ENCODE data around the gene BMP6. TPM values are rescaled to one million over a fixed set of nuclear protein-coding genes. Genes with fewer than 3 reads are reported as not detected.

BMP6 gene
- total RNA-seq, 2 donors from 2014 or later, result 0.62 to 2.1 TPM

DNA sequence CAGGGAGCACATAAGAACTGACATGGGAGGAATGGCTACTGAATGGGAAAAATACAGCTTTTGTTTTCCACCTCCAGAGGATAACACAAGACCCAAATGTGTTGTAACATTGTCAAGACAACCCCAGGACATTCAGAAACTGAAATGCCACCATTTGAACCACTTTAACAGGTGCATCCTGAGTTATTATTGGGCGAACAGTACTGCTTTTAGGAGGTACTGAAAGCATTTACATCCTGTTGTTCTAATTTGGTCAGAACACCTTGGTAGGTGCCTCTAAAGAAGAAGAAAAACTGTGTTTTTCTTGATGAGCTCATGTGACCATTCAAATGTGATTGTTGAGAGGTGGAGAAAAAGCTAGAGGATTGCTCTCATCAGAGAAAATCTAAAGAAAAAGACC is 191.1 kb downstream of the BMP6 start:
- no peak for DNase-seq
- Histone ChIP-seq H3K9ac (ENCODE audit: low read depth in 2 of 2, low read length in 2 of 2) (no peak overlapping the region), H3K9me3 (no peaks in the 10 kb centered on the region), H3K4me3 (no peak overlapping the region), H3K36me3 (no peaks in the 10 kb centered on the region), H3K27me3 (no peaks in the 10 kb centered on the region), H3K4me1 (no peaks in the 10 kb centered on the region), H3K27ac (no peak overlapping the region)
- intact Hi-C loops (cut with DNase I), result loop anchor here (10.0 kb wide), 1 partner anchor 192 kb away; the partner anchor contains the start of gene BMP6
- no peak for TF ChIP-seq CTCF (IDR thresholded peaks at IDR 0.05)

DNA sequence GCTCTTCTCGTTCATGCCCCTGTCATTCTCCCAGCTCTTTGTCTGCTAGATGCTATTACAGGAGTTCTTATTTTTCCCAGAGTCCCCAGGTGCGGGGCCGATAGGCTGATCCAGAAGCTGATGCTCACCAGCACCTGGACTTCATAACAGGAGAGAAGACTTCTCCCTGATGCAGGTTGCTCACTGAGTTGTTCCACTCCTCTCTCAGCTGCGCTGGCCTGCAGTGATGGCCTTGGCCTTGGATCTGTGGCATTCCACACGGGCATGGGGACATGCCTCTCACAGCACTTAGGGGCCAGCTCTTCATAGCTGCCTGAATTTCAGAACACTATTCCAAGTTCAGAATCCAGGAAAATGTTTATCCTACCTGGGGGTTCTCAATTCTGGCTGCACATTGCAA is 191.8 kb downstream of the BMP6 start:
- Histone ChIP-seq H3K9me3 (no peaks in the 10 kb centered on the region), H3K4me3 (no peak overlapping the region), H3K27ac (no peak overlapping the region), H3K27me3 (no peaks in the 10 kb centered on the region), H3K4me1 (no peaks in the 10 kb centered on the region), H3K9ac (ENCODE audit: low read depth in 2 of 2, low read length in 2 of 2) (no peak overlapping the region), H3K36me3 (no peaks in the 10 kb centered on the region)
- TF ChIP-seq CTCF (IDR thresholded peaks at IDR 0.05), result no peak
- intact Hi-C loops (cut with DNase I), result loop anchor here (10.0 kb wide), 1 partner anchor 193 kb away; the partner anchor contains the start of gene BMP6
- DNase-seq, result no peak

GRCh38 chr6:7918403-7918802 is 192.5 kb downstream of the BMP6 start:
- no peak for TF ChIP-seq CTCF (IDR thresholded peaks at IDR 0.05)
- H3K27ac ChIP-seq, result no peak overlapping the region

DNA sequence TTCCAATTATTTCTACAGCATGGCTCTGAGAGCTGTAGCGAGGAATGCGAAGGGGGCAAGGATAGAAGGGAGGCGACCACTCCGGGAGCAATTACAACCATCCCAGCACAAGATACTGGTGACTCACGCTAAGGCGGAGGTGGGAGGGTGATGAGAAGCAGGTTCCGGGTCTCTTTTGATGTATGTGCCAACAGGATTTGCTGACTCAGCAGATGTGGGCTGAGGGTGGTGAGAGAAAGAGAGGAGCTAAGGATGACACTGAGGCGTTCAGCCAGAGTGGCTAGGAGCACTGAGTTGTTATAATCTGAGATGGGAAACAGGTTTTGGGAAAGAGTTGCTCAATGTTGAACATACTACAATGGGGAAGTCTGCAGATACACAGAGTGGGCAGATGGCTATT is 194.0 kb downstream of the BMP6 start:
- TF ChIP-seq CTCF (IDR thresholded peaks at IDR 0.05), result no peak
- Histone ChIP-seq H3K27me3 (no peaks in the 10 kb centered on the region), H3K4me1 (no peaks in the 10 kb centered on the region), H3K4me3 (no peak overlapping the region), H3K9ac (ENCODE audit: low read depth in 2 of 2, low read length in 2 of 2) (no peak overlapping the region), H3K9me3 (no peaks in the 10 kb centered on the region), H3K27ac (no peak overlapping the region), H3K36me3 (no peaks in the 10 kb centered on the region)
- no peak for DNase-seq
- intact Hi-C loops (cut with DNase I), result loop anchor here (10.0 kb wide), 1 partner anchor 195 kb away; the partner anchor contains the start of gene BMP6

More at GRCh38 chr6:7918403-7918802, 192.5 kb downstream of the BMP6 start:
- H3K9ac ChIP-seq (ENCODE audit: low read depth in 2 of 2, low read length in 2 of 2), result no peak overlapping the region
- no peaks in the 10 kb centered on the region for H3K9me3 ChIP-seq
- H3K4me1 ChIP-seq, result no peaks in the 10 kb centered on the region
- H3K36me3 ChIP-seq, result no peaks in the 10 kb centered on the region
- intact Hi-C loops (cut with DNase I), result loop anchor here (10.0 kb wide), 1 partner anchor 194 kb away; the partner anchor contains the start of gene BMP6
- DNase-seq, result no peak
- H3K4me3 ChIP-seq, result no peak overlapping the region
- H3K27me3 ChIP-seq, result no peaks in the 10 kb centered on the region

GRCh38 chr6:7920425-7920824 is 194.5 kb downstream of the BMP6 start:
- no peak for TF ChIP-seq CTCF (IDR thresholded peaks at IDR 0.05)

More at GRCh38 chr6:7920425-7920824, 194.5 kb downstream of the BMP6 start:
- DNase-seq, result no peak
- H3K27me3 ChIP-seq, result no peaks in the 10 kb centered on the region
- no peak overlapping the region for H3K27ac ChIP-seq
- no peaks in the 10 kb centered on the region for H3K36me3 ChIP-seq
- intact Hi-C loops (cut with DNase I), result no loop called here
- no peak overlapping the region for H3K9ac ChIP-seq (ENCODE audit: low read depth in 2 of 2, low read length in 2 of 2)
- H3K4me1 ChIP-seq, result no peaks in the 10 kb centered on the region
- no peak overlapping the region for H3K4me3 ChIP-seq
- H3K9me3 ChIP-seq, result no peaks in the 10 kb centered on the region
